ENCODE measurements around the gene SFTPD. TPM values are rescaled to one million over a fixed set of nuclear protein-coding genes. Genes with fewer than 3 reads are reported as not detected.
A peak's percentile ranks its signal among the peaks of the same experiment; 100 is the strongest.

SFTPD gene
- total RNA-seq, 4 donors from 2014 or later, result 1.7 to 2.7 (median 2.2) TPM; not detected in 1

DNA sequence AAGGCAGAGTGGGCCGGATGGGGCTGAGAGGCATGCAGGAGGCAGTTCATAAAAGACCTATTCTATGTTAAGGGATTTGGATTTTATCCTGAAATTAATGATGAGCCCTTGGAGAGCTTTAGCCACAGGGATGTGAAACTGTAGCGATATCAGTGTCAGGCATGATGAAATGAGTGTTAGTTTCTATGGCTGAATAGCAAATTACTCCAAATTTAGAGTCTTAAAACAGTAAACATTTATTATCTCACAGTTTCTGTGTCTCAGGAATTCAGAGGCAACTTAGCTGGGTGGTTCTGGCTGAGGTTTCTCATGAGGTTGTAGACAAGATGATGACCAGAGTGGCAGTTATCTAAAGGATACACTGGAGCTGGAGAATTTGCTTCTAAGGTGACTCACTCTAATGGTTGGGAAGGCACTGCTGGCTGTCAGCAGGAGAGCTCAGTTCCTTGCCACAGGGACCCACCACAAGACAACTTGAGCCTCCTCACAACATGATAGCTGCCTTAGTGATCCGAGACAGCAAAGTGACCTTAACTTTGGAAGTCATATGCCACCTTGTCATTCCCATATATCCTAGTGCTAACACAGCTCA, 36.7 kb upstream of the SFTPD start:
- TF ChIP-seq, protein P1, sequence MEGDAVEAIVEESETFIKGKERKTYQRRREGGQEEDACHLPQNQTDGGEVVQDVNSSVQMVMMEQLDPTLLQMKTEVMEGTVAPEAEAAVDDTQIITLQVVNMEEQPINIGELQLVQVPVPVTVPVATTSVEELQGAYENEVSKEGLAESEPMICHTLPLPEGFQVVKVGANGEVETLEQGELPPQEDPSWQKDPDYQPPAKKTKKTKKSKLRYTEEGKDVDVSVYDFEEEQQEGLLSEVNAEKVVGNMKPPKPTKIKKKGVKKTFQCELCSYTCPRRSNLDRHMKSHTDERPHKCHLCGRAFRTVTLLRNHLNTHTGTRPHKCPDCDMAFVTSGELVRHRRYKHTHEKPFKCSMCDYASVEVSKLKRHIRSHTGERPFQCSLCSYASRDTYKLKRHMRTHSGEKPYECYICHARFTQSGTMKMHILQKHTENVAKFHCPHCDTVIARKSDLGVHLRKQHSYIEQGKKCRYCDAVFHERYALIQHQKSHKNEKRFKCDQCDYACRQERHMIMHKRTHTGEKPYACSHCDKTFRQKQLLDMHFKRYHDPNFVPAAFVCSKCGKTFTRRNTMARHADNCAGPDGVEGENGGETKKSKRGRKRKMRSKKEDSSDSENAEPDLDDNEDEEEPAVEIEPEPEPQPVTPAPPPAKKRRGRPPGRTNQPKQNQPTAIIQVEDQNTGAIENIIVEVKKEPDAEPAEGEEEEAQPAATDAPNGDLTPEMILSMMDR (IDR thresholded peaks at IDR 0.05), result no peak
- TF ChIP-seq POLR2A (IDR thresholded peaks at IDR 0.05) (no peak), EP300 (IDR thresholded peaks at IDR 0.05) (no peak), POLR2AphosphoS5 (IDR thresholded peaks at IDR 0.05) (no peak)
- Histone ChIP-seq H3K36me3 (no peaks in the 10 kb centered on the region), H3K27me3 (peaks cover 33% of the 10 kb centered on the region), H3K4me1 (peaks cover 0 to 24% (median 0%) of the 10 kb centered on the region in 3 donors), H3K27ac (no peak overlapping the region), H3K9me3 (peaks cover 0 to 21% (median 0%) of the 10 kb centered on the region in 3 donors), H3K4me3 (no peak overlapping the region)
- 63 to 73% methylated on average over 2 to 3 of the region's 3 CpGs for WGBS, 2 donors (ENCODE audit: low coverage in 1 of 2)
- ATAC-seq, result no peak

- Histone ChIP-seq H3K4me1 (peaks cover 0 to 24% (median 0%) of the 10 kb centered on the region in 3 donors), H3K27me3 (peaks cover 33% of the 10 kb centered on the region), H3K36me3 (no peaks in the 10 kb centered on the region), H3K4me3 (no peak overlapping the region), H3K9me3 (peaks cover 0 to 14% (median 0%) of the 10 kb centered on the region in 3 donors), H3K27ac (no peak overlapping the region)
- 39 to 71% methylated on average over 4 to 9 of the region's 9 CpGs for WGBS, 2 donors (ENCODE audit: low coverage in 1 of 2)
- no peak for TF ChIP-seq POLR2A (IDR thresholded peaks at IDR 0.05)
- no peak for TF ChIP-seq POLR2AphosphoS5 (IDR thresholded peaks at IDR 0.05)
- TF ChIP-seq, protein P1 (IDR thresholded peaks at IDR 0.05), result no peak
- no peak for TF ChIP-seq EP300 (IDR thresholded peaks at IDR 0.05)
- ATAC-seq, result no peak
Measured at GRCh38 chr10:79984851-79985250, 35.9 kb upstream of the SFTPD start.

- WGBS, 2 donors (ENCODE audit: low coverage in 1 of 2), result 40 to 57% methylated on average over 2 to 7 of the region's 40 CpGs
- TF ChIP-seq, protein P1 (IDR thresholded peaks at IDR 0.05), result no peak
- no peak for TF ChIP-seq EP300 (IDR thresholded peaks at IDR 0.05)
- TF ChIP-seq POLR2A (IDR thresholded peaks at IDR 0.05), result no peak
- TF ChIP-seq POLR2AphosphoS5 (IDR thresholded peaks at IDR 0.05), result no peak
- H3K36me3 ChIP-seq, result no peaks in the 10 kb centered on the region
- H3K4me1 ChIP-seq, result peaks cover 0 to 24% (median 0%) of the 10 kb centered on the region in 3 donors
- H3K27ac ChIP-seq, result no peak overlapping the region
- peak overlapping the region in 1 of 2 donors; percentile 57 for H3K4me3 ChIP-seq
- H3K27me3 ChIP-seq, result peaks cover 33% of the 10 kb centered on the region
- ATAC-seq, result no peak
- peaks cover 0 to 6% (median 0%) of the 10 kb centered on the region in 3 donors for H3K9me3 ChIP-seq
Measured at GRCh38 chr10:79983286-79983909, 34.5 kb upstream of the SFTPD start.

DNA sequence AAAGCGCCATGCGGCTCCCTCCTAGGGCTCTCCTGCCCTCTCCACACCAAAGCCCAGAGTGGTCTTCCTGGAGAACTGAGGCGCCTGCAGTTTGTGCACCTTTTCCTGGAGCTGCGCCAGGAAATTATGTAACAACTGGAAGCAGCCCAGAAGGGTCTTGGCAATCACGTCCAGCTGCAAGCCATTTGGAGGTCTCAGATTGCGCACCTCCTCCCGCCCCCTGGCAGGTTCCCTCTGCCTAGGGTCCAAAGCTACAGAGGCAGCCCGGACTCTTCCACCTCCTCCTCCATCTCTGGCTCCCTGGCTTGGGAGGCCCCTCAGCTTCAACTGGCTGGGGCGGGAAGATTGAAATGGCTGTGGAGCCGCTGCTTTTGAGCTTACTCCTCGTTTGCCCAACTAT, 34.0 kb upstream of the SFTPD start:
- no peak for TF ChIP-seq POLR2AphosphoS5 (IDR thresholded peaks at IDR 0.05)
- no peak for ATAC-seq
- H3K27me3 ChIP-seq, result peaks cover 33% of the 10 kb centered on the region
- H3K27ac ChIP-seq, result peak overlapping the region in 1 of 4 donors; percentile 82
- peak overlapping the region in 1 of 2 donors; percentile 57 for H3K4me3 ChIP-seq
- WGBS, 2 donors (ENCODE audit: low coverage in 1 of 2), result 34% methylated on average over 5 of the region's 11 CpGs; no CpG with 5 or more reads in 1 of the 2 donors
- no peaks in the 10 kb centered on the region for H3K36me3 ChIP-seq
- H3K4me1 ChIP-seq, result peaks cover 0 to 24% (median 0%) of the 10 kb centered on the region in 3 donors
- peaks cover 0 to under 1% (median 0%) of the 10 kb centered on the region in 3 donors for H3K9me3 ChIP-seq

DNA sequence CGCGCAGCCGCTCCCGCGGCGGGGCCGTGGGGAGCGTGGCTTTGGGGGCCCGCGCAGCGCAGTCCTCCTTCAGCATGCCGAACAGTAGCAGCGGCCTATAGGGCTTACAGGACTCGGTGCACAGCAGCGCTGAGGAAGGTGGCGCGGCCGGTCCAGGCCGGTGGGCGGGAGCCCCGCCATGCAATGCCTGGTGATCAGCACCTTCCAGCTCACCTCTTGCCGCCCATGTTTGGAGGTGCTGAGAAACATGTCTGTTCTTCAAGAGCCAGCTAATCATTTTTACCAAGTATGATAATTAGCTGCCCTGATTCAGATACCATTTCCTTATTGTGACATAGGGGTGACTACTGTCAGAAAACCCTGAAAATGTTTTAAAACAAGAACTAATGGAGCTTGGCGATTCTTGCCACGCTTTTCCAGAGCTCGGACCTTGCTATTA, 33.5 kb upstream of the SFTPD start:
- no peak for ATAC-seq
- Histone ChIP-seq H3K27me3 (peaks cover 31% of the 10 kb centered on the region), H3K9me3 (no peaks in the 10 kb centered on the region), H3K27ac (peak overlapping the region in 3 of 4 donors; percentile 81 to 82 (median 81)), H3K4me3 (peak overlapping the region; percentile 46 to 57), H3K4me1 (peaks cover 0 to 24% (median 0%) of the 10 kb centered on the region in 3 donors), H3K36me3 (no peaks in the 10 kb centered on the region)
- 19 to 25% methylated on average over 3 to 4 of the region's 25 CpGs for WGBS, 2 donors (ENCODE audit: low coverage in 1 of 2)
- TF ChIP-seq POLR2A (IDR thresholded peaks at IDR 0.05), result peak in 1 of 2 donors; percentile 40
- TF ChIP-seq POLR2AphosphoS5 (IDR thresholded peaks at IDR 0.05), result no peak
- TF ChIP-seq, protein P1 (IDR thresholded peaks at IDR 0.05), result no peak
